DND-41 (cell line): ENCODE measurements around the gene GPRC5A.

Experiments
- ATAC-seq: fragments of 200-7000 bp; cut with Tn5 transposase; 3 replicates; pipeline ENCODE4 v1.9.1; 2021; ENCODE audit warnings: low read depth; ENCODE audit not compliant: insufficient read depth
- DNase-seq: peaks from one replicate; pipeline ENCODE4 v3.0.0-alpha.2; 2020
- H2AFZ ChIP-seq: 2 replicates; pipeline ENCODE4 v1.6.0; 2012; ENCODE audit warnings: low read depth, low read length
- H3K27ac ChIP-seq: 2 replicates; pipeline ENCODE4 v1.5.1; 2012; ENCODE audit warnings: low read length, inconsistent platforms
- H3K27me3 ChIP-seq: fragments of 200-600 bp; sonication (generic); 2 replicates; pipeline ENCODE4 v1.6.0; 2012; ENCODE audit warnings: low read length, mild to moderate bottlenecking, inconsistent platforms; ENCODE audit not compliant: insufficient read depth, poor library complexity
- H3K36me3 ChIP-seq: 2 replicates; pipeline ENCODE4 v1.5.1; 2012; ENCODE audit warnings: low read length, inconsistent platforms; ENCODE audit not compliant: insufficient read depth
- H3K4me1 ChIP-seq: 2 replicates; pipeline ENCODE4 v1.5.1; 2012; ENCODE audit warnings: mild to moderate bottlenecking, low read length; ENCODE audit not compliant: insufficient read depth
- H3K4me2 ChIP-seq: 2 replicates; pipeline ENCODE4 v1.6.0; 2012; ENCODE audit warnings: mild to moderate bottlenecking, moderate library complexity, low read length, inconsistent platforms; ENCODE audit not compliant: insufficient read depth
- H3K4me3 ChIP-seq, 2 experiments: fragments of 200-600 bp in 1 of 2; shearing (Covaris generic) in 1 of 2; 2 replicates each; pipeline ENCODE4 v1.5.1; 2012 to 2016; ENCODE audit warnings: inconsistent platforms in 2 of 2, low read length in 2 of 2, mild to moderate bottlenecking in 2 of 2, low read depth in 1 of 2, moderate library complexity in 1 of 2
- H3K79me2 ChIP-seq: 2 replicates; pipeline ENCODE4 v1.6.0; 2012; ENCODE audit warnings: low read length, inconsistent platforms; ENCODE audit not compliant: insufficient read depth
- H3K9ac ChIP-seq: 2 replicates; pipeline ENCODE4 v1.6.0; 2012; ENCODE audit warnings: low read depth, mild to moderate bottlenecking, inconsistent platforms, low read length, moderate library complexity
- H3K9me3 ChIP-seq: 2 replicates; pipeline ENCODE4 v1.5.1; 2012; ENCODE audit warnings: low read length, moderate library complexity, mild to moderate bottlenecking, inconsistent platforms; ENCODE audit not compliant: insufficient read depth, severe bottlenecking
- H4K20me1 ChIP-seq: 2 replicates; pipeline ENCODE4 v1.6.0; 2012; ENCODE audit warnings: low read length; ENCODE audit not compliant: insufficient read depth
- CTCF ChIP-seq: IDR thresholded peaks from 2 replicates; pipeline ENCODE4 v1.5.1; 2012; ENCODE audit warnings: borderline replicate concordance, low read length, moderate library complexity, mild to moderate bottlenecking; ENCODE audit not compliant: poor library complexity, severe bottlenecking; ENCODE audit errors: extremely low read depth
- EZH2 ChIP-seq: IDR thresholded peaks from 3 replicates; pipeline ENCODE4 v1.6.1; 2012; ENCODE audit warnings: borderline replicate concordance, low read depth, mild to moderate bottlenecking, moderate library complexity, low read length, inconsistent platforms; ENCODE audit not compliant: severe bottlenecking

The GPRC5A gene

GRCh38 chr12:12919666-12920435, 28.5 kb downstream of the GPRC5A start:
- no peaks in the 10 kb centered on the region for H3K9me3 ChIP-seq
- H3K27ac ChIP-seq = no peak overlapping the region
- TF ChIP-seq CTCF = no peak
- TF ChIP-seq EZH2 = no peak
- no peak overlapping the region for H3K4me3 ChIP-seq
- DNase-seq = no peak
- no peaks in the 10 kb centered on the region for H3K79me2 ChIP-seq
- H2AFZ ChIP-seq = no peak overlapping the region
- peaks cover 10% of the 10 kb centered on the region for H3K27me3 ChIP-seq
- ATAC-seq = no peak
- H4K20me1 ChIP-seq = no peaks in the 10 kb centered on the region
- H3K36me3 ChIP-seq = no peaks in the 10 kb centered on the region
- H3K4me2 ChIP-seq = no peak overlapping the region
- no peak overlapping the region for H3K9ac ChIP-seq
- H3K4me1 ChIP-seq = no peaks in the 10 kb centered on the region

GRCh38 chr12:12922191-12922616, 30.8 kb downstream of the GPRC5A start:
- TF ChIP-seq EZH2 (no peak), CTCF (no peak)
- Histone ChIP-seq H3K79me2 (no peaks in the 10 kb centered on the region), H3K4me3 (no peak overlapping the region), H3K9me3 (no peaks in the 10 kb centered on the region), H3K9ac (no peak overlapping the region), H3K36me3 (no peaks in the 10 kb centered on the region), H3K4me2 (no peak overlapping the region), H3K4me1 (no peaks in the 10 kb centered on the region), H4K20me1 (no peaks in the 10 kb centered on the region), H3K27me3 (peaks cover 5% of the 10 kb centered on the region), H2AFZ (no peak overlapping the region), H3K27ac (no peak overlapping the region)
- ATAC-seq (no peak), DNase-seq (no peak)

GRCh38 chr12:12922978-12923377, 31.6 kb downstream of the GPRC5A start:
- TF ChIP-seq CTCF = no peak
- no peak for TF ChIP-seq EZH2
- Histone ChIP-seq H2AFZ (no peak overlapping the region), H3K27me3 (no peaks in the 10 kb centered on the region), H3K27ac (no peak overlapping the region), H3K36me3 (no peaks in the 10 kb centered on the region), H4K20me1 (no peaks in the 10 kb centered on the region), H3K9me3 (no peaks in the 10 kb centered on the region), H3K9ac (no peak overlapping the region), H3K4me2 (no peak overlapping the region), H3K4me3 (no peak overlapping the region), H3K4me1 (no peaks in the 10 kb centered on the region), H3K79me2 (no peaks in the 10 kb centered on the region)
- no peak for ATAC-seq
- DNase-seq = no peak
